Chondrocyte (in vitro differentiated cells): ENCODE measurements around the gene ZNF8. TPM values are rescaled to one million over a fixed set of nuclear protein-coding genes. Genes with fewer than 3 reads are reported as not detected.
"Not testable (repeated sequence)": the region's sequence is repeated elsewhere in the genome, so short reads cannot be mapped to it uniquely, and the experiment has no call there.

Experiments used
- DNase-seq: peaks from one replicate; pipeline ENCODE4 v3.0.0; 2021; ENCODE audit warnings: mixed read lengths, low spot score
- H3K27ac Mint-ChIP-seq: one replicate; pipeline ENCODE4 v1.8.0; 2021; ENCODE audit warnings: mild to moderate bottlenecking, moderate library complexity, mixed read lengths; ENCODE audit not compliant: unreplicated experiment
- H3K27me3 Mint-ChIP-seq: 2 replicates; pipeline ENCODE4 v1.8.0; 2021; ENCODE audit warnings: low read depth, mixed read lengths
- H3K36me3 Mint-ChIP-seq: 2 replicates; pipeline ENCODE4 v1.8.0; 2021; ENCODE audit warnings: low read depth, mixed read lengths
- H3K4me1 Mint-ChIP-seq: 2 replicates; pipeline ENCODE4 v1.8.0; 2021; ENCODE audit warnings: low read depth, mild to moderate bottlenecking, mixed read lengths
- H3K4me3 Mint-ChIP-seq: one replicate; pipeline ENCODE4 v1.8.0; 2021; ENCODE audit warnings: mild to moderate bottlenecking, moderate library complexity, mixed read lengths; ENCODE audit not compliant: unreplicated experiment
- H3K9me3 Mint-ChIP-seq: 2 replicates; pipeline ENCODE4 v1.8.0; 2021; ENCODE audit warnings: low read depth, mixed read lengths
- CTCF ChIP-seq: fragments of 200-600 bp; sonication (generic); IDR thresholded peaks from 2 replicates; pipeline ENCODE4 v1.5.0; 2021; ENCODE audit warnings: antibody characterized with exemption, mild to moderate bottlenecking, moderate library complexity
- total RNA-seq: library from RNA; stranded (reverse); gene quantifications from 3 replicates; pipeline ENCODE4 v1.2.1, GENCODE V29; 2021

ZNF8 gene
- total RNA-seq, 1 donor from 2014 or later, result 8.1 TPM

DNA sequence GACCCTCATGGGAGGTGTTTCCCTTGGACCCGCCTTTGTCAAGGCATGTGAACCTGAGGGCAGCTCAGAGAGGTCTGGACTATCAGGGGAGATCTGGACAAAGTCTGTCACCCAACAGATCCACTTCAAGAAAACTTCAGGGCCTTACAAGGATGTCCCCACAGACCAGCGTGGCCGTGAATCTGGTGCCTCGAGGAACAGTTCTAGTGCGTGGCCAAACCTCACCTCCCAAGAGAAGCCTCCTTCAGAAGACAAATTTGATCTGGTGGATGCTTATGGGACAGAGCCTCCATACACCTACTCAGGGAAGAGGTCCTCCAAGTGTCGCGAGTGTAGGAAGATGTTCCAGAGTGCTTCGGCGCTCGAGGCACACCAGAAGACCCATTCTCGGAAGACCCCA, 59.6 kb downstream of the ZNF8 start:
- Mint-ChIP-seq H3K4me3 (no peak overlapping the region), H3K27me3 (no peaks in the 10 kb centered on the region), H3K4me1 (peaks cover 9% of the 10 kb centered on the region), H3K36me3 (peaks cover 31% of the 10 kb centered on the region), H3K27ac (no peak overlapping the region), H3K9me3 (no peaks in the 10 kb centered on the region)
- TF ChIP-seq CTCF, result no peak
- no peak for DNase-seq

GRCh38 chr19:58338825-58339558, 60.2 kb downstream of the ZNF8 start:
- TF ChIP-seq CTCF, result peak; percentile 15

DNA sequence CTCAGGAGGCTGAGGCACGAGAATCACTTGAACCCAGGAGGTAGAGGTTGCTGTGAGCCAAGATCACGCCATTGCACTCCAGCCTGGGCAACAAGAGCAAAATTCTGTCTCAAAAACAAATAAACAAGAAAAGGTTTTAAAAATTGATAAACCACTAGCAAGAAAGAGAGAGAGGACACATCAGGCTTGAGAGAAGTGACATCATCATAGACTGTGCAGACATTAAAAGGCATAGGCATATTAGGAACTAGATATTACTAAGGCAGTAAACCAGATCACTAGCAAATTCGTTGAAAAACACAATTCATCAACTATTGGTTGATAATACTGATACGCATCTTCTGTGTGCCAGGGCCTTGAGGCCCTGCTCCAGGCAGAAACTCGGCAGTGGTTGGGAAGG, 66.8 kb downstream of the ZNF8 start:
- peaks cover 18% of the 10 kb centered on the region for H3K36me3 Mint-ChIP-seq
- H3K27me3 Mint-ChIP-seq, result no peaks in the 10 kb centered on the region
- H3K4me1 Mint-ChIP-seq, result peaks cover 50% of the 10 kb centered on the region
- H3K4me3 Mint-ChIP-seq, result peak overlapping the region; percentile 99
- H3K9me3 Mint-ChIP-seq, result no peaks in the 10 kb centered on the region
- peak overlapping the region; percentile 73 for H3K27ac Mint-ChIP-seq
- TF ChIP-seq CTCF, result no peak
- no peak for DNase-seq

More at GRCh38 chr19:58338825-58339558, 60.2 kb downstream of the ZNF8 start:
- peaks cover 9% of the 10 kb centered on the region for H3K4me1 Mint-ChIP-seq
- H3K27ac Mint-ChIP-seq, result no peak overlapping the region
- DNase-seq, result peak; percentile 79
- no peak overlapping the region for H3K4me3 Mint-ChIP-seq
- H3K36me3 Mint-ChIP-seq, result peaks cover 33% of the 10 kb centered on the region
- H3K27me3 Mint-ChIP-seq, result no peaks in the 10 kb centered on the region
- no peaks in the 10 kb centered on the region for H3K9me3 Mint-ChIP-seq

- H3K36me3 Mint-ChIP-seq, result peaks cover 14% of the 10 kb centered on the region
- H3K4me3 Mint-ChIP-seq, result peak overlapping the region; percentile 99
- TF ChIP-seq CTCF, result no peak
- H3K4me1 Mint-ChIP-seq, result peaks cover 44% of the 10 kb centered on the region
- DNase-seq, result peak; percentile 92
- H3K27ac Mint-ChIP-seq, result peak overlapping the region; percentile 95
- H3K9me3 Mint-ChIP-seq, result no peaks in the 10 kb centered on the region
- H3K27me3 Mint-ChIP-seq, result no peaks in the 10 kb centered on the region
Observed at GRCh38 chr19:58346961-58347929, 68.5 kb downstream of the ZNF8 start.

- not testable (repeated sequence) for H3K9me3 Mint-ChIP-seq, H3K27me3 Mint-ChIP-seq
- Mint-ChIP-seq H3K4me1 (peaks cover 41% of the 10 kb centered on the region), H3K27ac (peak overlapping the region; percentile 95), H3K36me3 (peaks cover 14% of the 10 kb centered on the region), H3K4me3 (peak overlapping the region; percentile 99)
- DNase-seq, result peak; percentile 10
Observed at GRCh38 chr19:58348080-58348479, 69.3 kb downstream of the ZNF8 start.
